HEK293T (cell line): Measurements from ENCODE around the gene PIK3AP1.

Source experiments
- ARNT ChIP-seq: fragments of 450-650 bp; IDR thresholded peaks from 2 replicates; pipeline ENCODE4 v1.6.1; 2017; ENCODE audit warnings: mild to moderate bottlenecking
- LEF1 ChIP-seq: fragments of 450-650 bp; IDR thresholded peaks from 2 replicates; pipeline ENCODE4 v1.6.1; 2017; ENCODE audit warnings: mild to moderate bottlenecking, borderline replicate concordance
- SP1 ChIP-seq: fragments of 450-650 bp; IDR thresholded peaks from 2 replicates; pipeline ENCODE4 v1.6.1; 2017

DNA sequence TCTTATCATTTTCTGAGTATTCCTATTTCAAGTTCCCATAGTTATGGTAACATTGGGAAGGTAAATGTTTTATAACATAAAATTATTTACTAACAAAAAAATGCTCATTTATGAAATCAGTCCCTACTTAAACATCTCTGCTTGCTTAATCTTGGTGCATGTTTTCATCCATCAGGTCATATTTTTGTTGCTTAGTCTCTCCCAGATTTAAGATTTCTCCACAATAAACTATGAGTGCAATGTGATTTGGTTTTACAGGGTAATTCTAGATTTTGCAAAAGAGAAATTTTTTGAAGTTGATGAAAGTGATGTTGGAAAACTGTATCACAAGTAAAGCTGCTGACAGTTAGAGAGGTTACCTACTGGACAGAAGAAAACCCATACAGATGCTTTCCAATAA is 28.6 kb downstream of the PIK3AP1 start:
- TF ChIP-seq LEF1 (no peak), SP1 (no peak), ARNT (no peak)
